BLaER1 (cell line): ENCODE data around the gene MT1E.

Experiments used
- H3K27ac ChIP-seq: shearing (Covaris generic); formaldehyde crosslinking; 2 replicates; pipeline ENCODE4 v1.8.1; 2022
- H3K27me3 ChIP-seq: shearing (Covaris generic); formaldehyde crosslinking; 2 replicates; pipeline ENCODE4 v1.8.1; 2022
- H3K36me3 ChIP-seq: shearing (Covaris generic); formaldehyde crosslinking; 2 replicates; pipeline ENCODE4 v1.8.1; 2022
- H3K4me1 ChIP-seq: shearing (Covaris generic); formaldehyde crosslinking; 2 replicates; pipeline ENCODE4 v1.8.1; 2022
- H3K4me2 ChIP-seq: shearing (Covaris generic); formaldehyde crosslinking; 2 replicates; pipeline ENCODE4 v1.8.1; 2022
- H3K4me3 ChIP-seq: shearing (Covaris generic); formaldehyde crosslinking; 2 replicates; pipeline ENCODE4 v1.8.1; 2022
- H3K9ac ChIP-seq: shearing (Covaris generic); formaldehyde crosslinking; 2 replicates; pipeline ENCODE4 v1.8.1; 2022
- H3K9me3 ChIP-seq: shearing (Covaris generic); formaldehyde crosslinking; 2 replicates; pipeline ENCODE4 v1.8.1; 2022
- H4K20me1 ChIP-seq: shearing (Covaris generic); formaldehyde crosslinking; 2 replicates; pipeline ENCODE4 v1.8.1; 2022
- Cebpa-rat ChIP-seq: shearing (Covaris generic); IDR thresholded peaks from 2 replicates; pipeline ENCODE4 v1.8.1; 2022

Gene MT1E

DNA sequence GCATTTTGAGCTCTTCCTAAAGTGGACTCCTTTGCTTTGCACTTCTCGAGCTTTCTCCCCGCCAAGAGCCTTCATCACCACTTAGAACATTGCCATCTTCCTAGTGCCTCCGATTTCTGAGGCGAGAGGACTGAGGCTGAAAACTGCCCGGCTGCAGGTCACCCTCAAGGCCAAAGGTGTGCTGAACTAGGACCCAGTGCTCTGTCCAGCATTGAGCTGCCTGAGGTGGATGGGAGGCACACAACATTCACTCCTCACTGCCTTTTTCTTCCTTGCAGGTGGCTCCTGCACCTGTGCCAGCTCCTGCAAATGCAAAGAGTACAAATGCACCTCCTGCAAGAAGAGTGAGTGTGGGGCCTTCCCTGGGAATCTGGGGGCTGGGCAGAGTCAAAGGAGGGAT is 18.3 kb downstream of the MT1E start:
- no peak overlapping the region for H3K9ac ChIP-seq
- peaks cover 100% of the 10 kb centered on the region for H3K27me3 ChIP-seq
- H3K4me3 ChIP-seq: no peak overlapping the region
- no peak overlapping the region for H3K4me2 ChIP-seq
- no peak for TF ChIP-seq Cebpa-rat
- H4K20me1 ChIP-seq: peaks cover 23% of the 10 kb centered on the region; the same call in 1 of the 2 replicates
- no peaks in the 10 kb centered on the region for H3K4me1 ChIP-seq
- no peaks in the 10 kb centered on the region for H3K36me3 ChIP-seq
- no peak overlapping the region for H3K27ac ChIP-seq
- H3K9me3 ChIP-seq: no peaks in the 10 kb centered on the region

DNA sequence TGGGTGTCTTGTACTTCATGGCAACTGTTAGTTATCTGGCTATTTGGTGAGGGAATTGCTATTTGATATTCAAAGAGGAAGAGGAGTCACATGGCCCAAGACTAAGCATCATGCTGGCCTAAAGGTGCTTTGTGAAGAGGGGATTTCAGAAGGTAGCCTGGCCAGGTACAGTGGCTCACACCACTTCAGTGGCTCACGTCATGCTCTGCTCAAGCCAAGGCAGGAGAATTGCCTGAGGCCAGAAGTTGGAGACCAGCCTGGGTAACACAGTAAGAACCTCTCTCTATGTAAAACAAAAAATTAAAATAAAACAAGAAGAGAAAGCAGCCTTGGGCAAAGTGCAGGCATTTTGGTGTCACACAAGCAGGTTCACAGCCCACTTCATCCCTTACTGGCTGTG is 19.7 kb downstream of the MT1E start:
- Histone ChIP-seq H3K4me3 (no peak overlapping the region), H3K36me3 (no peaks in the 10 kb centered on the region), H3K9me3 (no peaks in the 10 kb centered on the region), H3K4me1 (no peaks in the 10 kb centered on the region), H3K9ac (no peak overlapping the region), H4K20me1 (peaks cover 23% of the 10 kb centered on the region; the same call in 1 of the 2 replicates), H3K27me3 (peaks cover 95% of the 10 kb centered on the region), H3K27ac (no peak overlapping the region), H3K4me2 (no peak overlapping the region)
- TF ChIP-seq Cebpa-rat: no peak

DNA sequence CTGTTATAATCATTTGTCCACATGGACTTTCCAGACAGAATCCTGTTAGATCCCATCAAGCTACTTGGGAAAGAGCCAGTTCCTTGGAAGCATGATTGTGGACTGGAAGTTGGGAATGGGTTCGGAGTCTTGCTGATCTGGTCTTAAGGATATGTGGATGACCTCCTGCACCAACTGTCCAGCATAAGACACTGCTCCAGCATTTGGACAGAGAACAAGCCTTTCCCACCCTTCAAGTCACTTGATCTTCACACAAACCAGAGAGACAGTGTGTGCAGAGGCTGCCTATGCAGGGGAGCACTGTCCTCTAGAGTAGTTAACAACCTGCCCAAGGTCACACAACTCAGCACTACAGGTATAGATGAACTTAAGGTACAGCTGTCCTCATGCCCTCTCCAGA is 20.3 kb downstream of the MT1E start:
- Histone ChIP-seq H3K4me2 (no peak overlapping the region), H3K4me3 (no peak overlapping the region), H4K20me1 (peaks cover 23% of the 10 kb centered on the region; the same call in 1 of the 2 replicates), H3K9me3 (no peaks in the 10 kb centered on the region), H3K27me3 (peaks cover 89% of the 10 kb centered on the region), H3K9ac (no peak overlapping the region), H3K27ac (no peak overlapping the region), H3K36me3 (no peaks in the 10 kb centered on the region), H3K4me1 (no peaks in the 10 kb centered on the region)
- TF ChIP-seq Cebpa-rat: no peak

DNA sequence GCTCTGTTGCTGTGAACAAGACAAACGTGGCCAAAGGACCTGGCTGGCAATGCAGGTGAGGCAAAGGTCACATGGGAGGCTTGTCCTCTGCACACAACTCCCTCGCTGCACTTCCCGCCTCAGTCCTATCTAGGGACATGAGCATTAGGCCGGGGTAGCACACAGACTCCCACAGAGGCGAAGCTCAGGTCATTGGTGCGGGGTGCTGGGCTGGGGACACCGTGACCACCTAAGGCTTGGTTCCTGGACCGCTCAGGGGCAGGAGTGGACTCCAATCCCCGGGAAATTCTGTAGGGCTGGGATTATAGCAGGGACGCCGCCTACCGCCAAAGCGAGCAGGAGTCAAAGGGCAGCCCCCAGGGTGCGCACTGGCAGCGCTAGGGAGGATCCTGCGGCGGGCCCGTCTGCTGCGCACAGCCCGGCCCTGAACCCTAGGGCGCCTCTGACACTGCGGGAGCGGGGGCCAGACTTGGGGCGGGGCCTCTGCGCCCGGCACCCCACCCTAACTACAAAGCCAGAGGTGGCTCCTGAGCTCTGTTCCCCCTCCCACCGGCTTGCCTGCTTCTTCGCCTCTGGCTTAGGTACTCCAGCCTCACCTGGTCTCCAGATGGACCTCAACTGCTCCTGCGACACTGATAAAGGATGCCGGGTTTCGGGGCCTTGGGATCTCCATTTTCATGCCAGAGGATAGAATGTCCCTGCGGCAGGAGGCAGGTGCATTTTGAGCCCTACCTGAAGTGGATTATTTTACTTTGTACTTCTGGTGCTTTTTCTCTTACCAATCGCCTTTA is 22.3 kb downstream of the MT1E start:
- Histone ChIP-seq H4K20me1 (peaks cover 16% of the 10 kb centered on the region; the same call in 1 of the 2 replicates), H3K4me2 (no peak overlapping the region), H3K27ac (no peak overlapping the region), H3K9ac (no peak overlapping the region), H3K36me3 (no peaks in the 10 kb centered on the region), H3K4me1 (peaks cover 2% of the 10 kb centered on the region; the same call in 1 of the 2 replicates), H3K4me3 (no peak overlapping the region), H3K27me3 (peaks cover 77% of the 10 kb centered on the region), H3K9me3 (no peaks in the 10 kb centered on the region)
- no peak for TF ChIP-seq Cebpa-rat

DNA sequence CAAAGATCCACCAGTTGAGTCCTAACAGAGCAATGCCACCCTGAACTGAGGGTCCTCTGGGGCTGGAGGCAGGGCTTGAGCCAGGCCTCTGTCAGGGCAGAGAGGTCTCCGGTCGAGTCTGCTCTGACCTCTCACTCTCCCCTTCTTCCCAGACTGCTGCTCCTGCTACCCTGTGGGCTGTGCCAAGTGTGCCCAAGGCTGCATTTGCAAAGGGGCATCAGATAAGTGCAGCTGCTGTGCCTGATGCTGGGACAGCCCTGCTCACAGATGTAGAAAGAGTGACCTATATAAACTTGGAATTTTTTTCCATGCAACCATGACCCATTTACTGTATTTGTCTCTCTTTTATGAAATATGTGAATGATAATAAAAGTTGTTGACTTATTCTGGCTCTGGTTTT is 23.7 kb downstream of the MT1E start:
- H3K27me3 ChIP-seq: peaks cover 63% of the 10 kb centered on the region
- H3K9me3 ChIP-seq: no peaks in the 10 kb centered on the region
- H3K9ac ChIP-seq: no peak overlapping the region
- no peaks in the 10 kb centered on the region for H3K36me3 ChIP-seq
- no peak overlapping the region for H3K4me2 ChIP-seq
- peaks cover 12% of the 10 kb centered on the region for H3K4me1 ChIP-seq
- peaks cover 3% of the 10 kb centered on the region; the same call in 1 of the 2 replicates for H4K20me1 ChIP-seq
- no peak overlapping the region for H3K27ac ChIP-seq
- TF ChIP-seq Cebpa-rat: no peak
- no peak overlapping the region for H3K4me3 ChIP-seq

DNA sequence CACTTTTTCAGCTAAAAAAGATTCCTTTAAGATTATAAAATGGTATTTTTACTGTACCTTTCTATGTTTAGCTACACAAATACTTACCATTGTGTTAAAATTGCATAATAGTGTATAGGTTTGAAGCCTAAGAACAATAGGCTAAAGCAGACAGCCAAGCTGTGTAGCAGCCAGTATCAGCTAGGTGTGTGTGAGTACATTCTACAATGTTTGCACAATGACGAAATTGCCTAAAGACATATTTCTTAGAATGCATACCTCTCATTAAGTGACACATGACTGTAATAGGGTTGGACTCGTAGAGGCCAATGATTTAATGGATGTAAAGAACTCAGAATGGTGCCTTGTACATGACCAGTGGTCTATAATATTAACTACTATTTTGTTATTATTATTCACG is 24.2 kb downstream of the MT1E start:
- no peak for TF ChIP-seq Cebpa-rat
- no peak overlapping the region for H3K27ac ChIP-seq
- no peak overlapping the region for H3K4me3 ChIP-seq
- peaks cover 12% of the 10 kb centered on the region for H3K4me1 ChIP-seq
- peaks cover 58% of the 10 kb centered on the region for H3K27me3 ChIP-seq
- no peak overlapping the region for H3K9ac ChIP-seq
- H3K36me3 ChIP-seq: no peaks in the 10 kb centered on the region
- H3K9me3 ChIP-seq: no peaks in the 10 kb centered on the region
- H3K4me2 ChIP-seq: no peak overlapping the region
- no peaks in the 10 kb centered on the region for H4K20me1 ChIP-seq

DNA sequence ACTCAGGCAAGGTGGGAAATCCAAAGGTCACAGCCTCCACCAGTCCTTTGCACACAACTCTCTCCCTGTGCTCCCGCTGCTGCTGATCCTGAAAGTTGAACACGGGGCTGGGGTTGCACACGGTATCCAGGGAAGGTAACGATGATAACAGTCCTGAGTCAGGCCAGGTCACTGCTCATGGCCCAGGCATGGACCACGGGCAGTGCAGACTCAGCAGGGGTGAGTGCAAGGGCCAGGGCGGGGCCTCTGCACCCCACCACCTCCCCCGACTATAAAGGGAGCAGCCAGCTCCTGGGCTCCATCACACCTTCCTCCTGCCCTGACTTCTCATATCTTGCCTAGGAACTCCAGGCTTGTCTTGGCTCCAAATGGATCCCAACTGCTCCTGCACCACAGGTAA is 26.0 kb downstream of the MT1E start, which contains the start of gene MT1B:
MT1B (plus strand) TSS at position 301 of the 400 bp plus-strand sequence; CDS start at position 369, 68 bp downstream.
- H3K4me2 ChIP-seq: no peak within 1 kb of the TSS

DNA sequence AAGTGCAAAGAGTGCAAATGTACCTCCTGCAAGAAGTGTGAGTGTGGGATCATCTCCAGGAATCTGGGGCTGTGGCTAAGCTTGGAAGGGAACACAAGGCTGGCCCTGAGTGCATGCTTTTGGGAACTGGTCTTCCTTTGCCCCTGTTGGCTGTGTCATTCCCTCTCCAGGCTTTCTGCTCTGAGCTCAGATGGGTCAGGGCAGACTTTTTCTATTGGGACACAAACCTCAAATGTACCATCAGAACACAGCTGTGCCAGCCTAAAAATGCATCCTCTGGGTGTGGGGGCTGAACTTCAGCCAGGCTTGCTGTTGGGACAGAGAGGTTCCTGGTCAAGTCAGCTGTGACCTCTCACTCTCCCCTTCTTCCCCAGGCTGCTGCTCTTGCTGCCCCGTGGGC is 27.0 kb downstream of the MT1E start:
- Histone ChIP-seq H3K4me3 (no peak overlapping the region), H3K4me1 (peaks cover 16% of the 10 kb centered on the region), H3K9me3 (no peaks in the 10 kb centered on the region), H3K4me2 (0 out of 2 replicates have a peak overlapping the region, but pooled peaks have one; percentile 4), H3K27ac (no peak overlapping the region), H4K20me1 (no peaks in the 10 kb centered on the region), H3K9ac (no peak overlapping the region), H3K36me3 (no peaks in the 10 kb centered on the region), H3K27me3 (peaks cover 41% of the 10 kb centered on the region)
- no peak for TF ChIP-seq Cebpa-rat

More for the DNA sequence above, 26.0 kb downstream of the MT1E start, which contains the start of gene MT1B:
- H3K27me3 ChIP-seq: peaks cover 43% of the 10 kb centered on the region
- H3K9me3 ChIP-seq: no peaks in the 10 kb centered on the region
- TF ChIP-seq Cebpa-rat: no peak
- H3K27ac ChIP-seq: no peak within 1 kb of the TSS
- H3K4me3 ChIP-seq: no peak within 1 kb of the TSS
- no peaks in the 10 kb centered on the region for H4K20me1 ChIP-seq
- H3K4me1 ChIP-seq: peaks cover 12% of the 10 kb centered on the region
- no peak within 1 kb of the TSS for H3K9ac ChIP-seq
- no peaks in the 10 kb centered on the region for H3K36me3 ChIP-seq

DNA sequence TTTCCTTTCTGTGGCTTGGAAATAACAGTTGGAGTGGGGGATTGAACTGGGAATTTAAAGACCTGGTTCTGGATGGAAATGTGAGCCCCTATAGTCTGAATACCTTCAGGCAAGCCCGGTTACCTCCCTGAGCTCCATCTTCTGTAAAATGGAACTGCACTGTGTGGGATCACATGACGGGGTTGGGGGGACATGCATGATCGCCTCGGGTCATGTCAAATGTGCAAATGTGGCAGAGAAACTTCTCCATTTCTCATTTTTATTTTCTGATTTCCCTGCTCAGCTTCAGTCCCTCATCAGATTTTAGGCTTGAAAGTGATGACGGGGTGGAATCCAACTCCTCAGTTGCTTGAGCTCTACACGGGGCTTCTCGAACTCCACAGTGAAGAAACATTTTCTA is 27.6 kb downstream of the MT1E start:
- Histone ChIP-seq H4K20me1 (no peaks in the 10 kb centered on the region), H3K9ac (no peak overlapping the region), H3K27ac (no peak overlapping the region), H3K27me3 (peaks cover 41% of the 10 kb centered on the region), H3K9me3 (no peaks in the 10 kb centered on the region), H3K4me3 (no peak overlapping the region), H3K4me2 (peak overlapping the region; percentile 4; the same call in 1 of the 2 replicates), H3K4me1 (peaks cover 22% of the 10 kb centered on the region), H3K36me3 (no peaks in the 10 kb centered on the region)
- TF ChIP-seq Cebpa-rat: no peak

DNA sequence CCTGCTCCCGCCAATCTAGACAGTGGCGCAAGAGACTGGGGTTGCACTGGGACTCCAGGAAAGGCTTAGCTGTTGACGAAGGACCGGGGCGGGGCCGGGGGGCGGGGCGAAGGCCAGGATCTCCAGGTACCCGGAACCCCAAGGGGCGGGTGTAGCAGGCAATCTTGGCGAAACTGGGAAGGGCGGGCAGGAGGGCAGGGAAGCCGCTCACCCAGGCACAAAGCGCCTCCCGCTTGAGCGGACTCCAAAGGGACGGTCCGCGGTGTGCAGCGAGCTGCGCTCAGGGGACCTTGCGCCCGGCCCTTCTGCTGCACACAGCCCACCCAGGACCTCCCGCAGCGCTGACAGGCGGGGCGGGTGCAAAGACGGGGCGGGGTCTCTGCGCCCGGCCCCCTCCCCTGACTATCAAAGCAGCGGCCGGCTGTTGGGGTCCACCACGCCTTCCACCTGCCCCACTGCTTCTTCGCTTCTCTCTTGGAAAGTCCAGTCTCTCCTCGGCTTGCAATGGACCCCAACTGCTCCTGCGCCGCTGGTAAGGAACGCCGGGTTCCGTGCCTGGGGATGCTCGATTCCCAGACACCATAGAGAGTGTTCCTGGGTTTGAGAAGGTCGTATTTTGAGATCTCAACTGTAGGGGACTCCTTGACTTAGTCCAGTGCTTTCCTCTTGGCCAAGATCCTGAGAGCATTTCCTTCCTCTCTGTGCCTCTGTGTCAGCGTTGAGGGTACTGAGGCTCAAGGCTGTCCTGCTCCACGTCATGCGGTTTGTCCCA is 32.2 kb downstream of the MT1E start, which contains the start of gene MT1F:
MT1F (plus strand) TSS at position 405 of the 772 bp plus-strand sequence; CDS start at position 505, 100 bp downstream.
- H3K4me2 ChIP-seq: peak within 1 kb of the TSS; percentile 93

More for the DNA sequence above, 32.2 kb downstream of the MT1E start, which contains the start of gene MT1F:
- no peaks in the 10 kb centered on the region; the same call in 1 of the 2 replicates for H4K20me1 ChIP-seq
- H3K27ac ChIP-seq: no peak within 1 kb of the TSS
- no peaks in the 10 kb centered on the region for H3K36me3 ChIP-seq
- H3K9me3 ChIP-seq: no peaks in the 10 kb centered on the region
- no peak for TF ChIP-seq Cebpa-rat
- peak within 1 kb of the TSS; percentile 72 for H3K4me3 ChIP-seq
- H3K4me1 ChIP-seq: peaks cover 34% of the 10 kb centered on the region
- H3K27me3 ChIP-seq: peaks cover 65% of the 10 kb centered on the region
- H3K9ac ChIP-seq: peak within 1 kb of the TSS; percentile 35; the same call in 1 of the 2 replicates
